Measurements from ENCODE around the gene KIAA1614.

Gene KIAA1614

DNA sequence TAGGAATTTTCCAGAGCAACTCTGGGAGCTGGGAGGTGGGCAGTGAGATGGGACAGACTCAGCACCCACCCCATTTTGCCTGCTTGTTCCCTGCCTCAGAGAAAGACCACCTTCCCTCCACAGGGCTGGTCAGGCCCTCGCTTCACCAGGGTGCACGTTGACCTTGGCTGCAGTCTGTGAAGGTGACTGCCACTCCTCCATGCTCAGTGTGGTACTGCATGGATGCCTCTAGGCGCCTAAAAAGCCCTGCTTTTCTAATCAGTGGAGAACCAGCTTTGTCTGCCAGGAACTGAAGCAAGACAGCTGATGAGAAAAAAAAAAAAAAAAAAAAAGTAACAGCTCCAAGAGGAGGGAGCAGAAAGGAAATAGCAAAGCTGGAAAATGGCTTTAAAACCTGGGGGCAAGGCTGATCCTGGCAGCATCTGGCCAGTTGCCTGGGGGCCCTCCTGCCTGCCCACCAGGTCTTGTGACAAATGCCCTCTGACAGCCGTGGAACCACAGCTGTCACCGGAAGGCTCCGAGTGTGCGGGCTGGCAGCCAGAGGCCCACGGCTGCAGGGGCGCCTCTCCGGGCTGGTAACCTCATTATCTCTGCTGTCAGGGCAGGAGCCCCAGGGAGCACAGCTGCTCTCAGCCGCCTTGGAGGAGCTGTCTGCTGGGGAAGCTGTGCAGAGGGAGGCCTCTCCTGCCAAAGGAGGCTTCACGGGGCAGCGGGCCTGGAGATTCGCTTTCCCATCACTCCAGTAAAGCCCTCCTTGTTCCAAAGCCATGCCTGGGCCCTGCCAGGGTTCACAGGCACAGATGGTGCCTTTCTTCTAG, 13.7 kb downstream of the KIAA1614 start:
- no peak for DNase-seq (ENCODE audit: low spot score)

GRCh38 chr1:180927348-180927747, 14.7 kb downstream of the KIAA1614 start:
- no peak for DNase-seq (ENCODE audit: low spot score)

GRCh38 chr1:180927841-180928240, 15.1 kb downstream of the KIAA1614 start:
- DNase-seq (ENCODE audit: low spot score) = no peak

DNA sequence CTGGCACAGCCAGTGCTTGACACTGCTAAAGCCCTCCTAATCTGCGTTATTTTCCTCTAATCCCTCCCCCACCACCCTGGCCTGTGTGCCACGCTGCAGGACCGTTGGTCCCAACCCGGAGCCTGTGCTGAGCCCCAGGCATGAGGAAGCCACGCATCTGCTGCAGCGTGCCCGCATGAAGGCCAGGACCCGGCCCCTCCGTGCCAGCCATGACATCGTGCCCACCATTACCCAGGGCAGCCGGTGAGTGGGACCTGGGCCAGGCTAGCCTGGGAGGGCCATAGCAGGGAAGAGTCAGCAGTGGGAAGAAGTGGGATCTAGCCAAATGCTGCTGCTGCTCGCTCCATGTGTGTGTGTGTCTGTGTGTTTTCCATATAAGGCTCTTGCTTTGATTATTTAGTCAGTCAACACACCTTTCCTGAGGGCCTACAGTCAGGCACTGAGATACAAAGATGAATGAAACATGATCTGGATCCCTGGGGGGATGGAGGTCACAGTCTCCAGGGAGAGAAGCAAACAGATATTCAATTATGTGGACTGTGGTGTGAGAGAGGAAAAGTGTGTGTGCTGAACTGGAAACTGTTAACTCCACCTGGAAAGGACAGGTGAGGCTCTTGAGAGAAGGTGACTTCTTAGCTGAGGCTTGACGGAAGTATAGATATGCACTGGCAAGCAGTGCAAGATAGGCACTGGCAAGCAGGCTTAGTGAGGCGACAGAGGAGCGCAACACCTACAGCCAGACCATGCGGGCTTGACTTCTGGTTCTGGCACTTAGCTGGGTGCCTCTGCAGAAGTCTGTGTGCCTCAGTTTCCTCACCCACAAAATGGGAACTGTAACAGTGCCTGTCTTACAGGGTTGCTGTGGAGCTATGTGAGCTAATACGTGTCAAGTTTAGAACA, 15.9 kb downstream of the KIAA1614 start:
- no peak for DNase-seq (ENCODE audit: low spot score)

DNA sequence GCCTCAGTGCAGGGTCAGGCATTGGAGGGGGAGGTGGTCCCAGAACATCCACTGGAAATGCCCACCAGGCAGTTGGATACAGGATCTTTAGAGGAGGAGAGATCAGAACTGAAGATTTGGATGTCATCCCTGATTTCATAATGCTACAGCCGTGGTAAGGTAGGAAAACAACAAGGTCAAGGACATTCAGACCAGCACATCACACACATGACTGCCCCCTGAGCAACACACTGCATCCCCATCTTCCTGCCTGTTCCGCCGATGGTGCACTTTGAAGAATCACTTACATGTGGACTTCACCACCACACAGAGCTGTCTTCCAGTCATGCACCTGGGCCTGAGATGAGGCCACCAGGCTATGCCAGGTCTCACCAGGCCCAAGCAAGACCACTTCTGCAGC, 16.7 kb downstream of the KIAA1614 start:
- no peak for DNase-seq (ENCODE audit: low spot score)

- DNase-seq (ENCODE audit: low spot score) = no peak
These were observed 18.0 kb downstream of the KIAA1614 start for GRCh38 chr1:180930687-180931086.

DNA sequence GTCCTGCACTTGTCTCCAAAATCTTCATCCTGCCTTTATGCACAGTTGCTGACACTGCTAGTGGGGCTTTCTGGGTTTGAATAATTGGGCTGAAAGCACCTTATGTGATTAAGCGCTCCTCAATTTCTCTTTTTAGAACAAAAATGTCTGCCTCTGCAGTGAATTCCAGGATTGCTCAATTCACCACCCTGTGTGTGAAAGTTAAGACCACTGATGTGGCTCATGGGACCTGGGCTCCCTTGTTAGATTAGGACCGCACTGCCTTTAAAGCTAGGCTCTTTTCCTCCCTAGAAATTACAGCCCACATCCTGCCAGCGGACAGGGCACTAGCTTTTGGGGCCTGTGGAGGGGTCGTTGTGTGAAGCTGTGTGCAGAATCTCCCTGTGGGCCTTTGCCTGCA, 18.8 kb downstream of the KIAA1614 start:
- no peak for DNase-seq (ENCODE audit: low spot score)

DNA sequence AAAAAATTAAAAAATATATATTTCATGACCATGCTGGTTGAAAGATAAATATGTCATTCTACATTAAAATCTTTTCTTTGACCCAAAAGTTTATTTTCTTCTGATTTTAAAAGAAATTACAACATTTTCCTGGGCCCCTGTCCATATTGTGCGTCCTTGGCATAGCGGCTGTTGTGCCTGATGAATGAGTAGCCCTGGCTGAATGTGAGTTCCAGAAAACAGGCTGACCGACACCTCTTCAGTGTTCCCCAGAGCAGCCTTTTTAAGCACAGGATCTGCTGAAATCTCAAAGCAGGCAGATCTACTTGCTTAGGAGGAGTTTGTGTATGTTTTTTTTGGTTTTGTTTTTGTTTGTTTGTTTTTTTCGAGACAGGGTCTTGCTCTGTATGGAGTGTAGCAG, 19.7 kb downstream of the KIAA1614 start:
- no peak for DNase-seq (ENCODE audit: low spot score)

DNA sequence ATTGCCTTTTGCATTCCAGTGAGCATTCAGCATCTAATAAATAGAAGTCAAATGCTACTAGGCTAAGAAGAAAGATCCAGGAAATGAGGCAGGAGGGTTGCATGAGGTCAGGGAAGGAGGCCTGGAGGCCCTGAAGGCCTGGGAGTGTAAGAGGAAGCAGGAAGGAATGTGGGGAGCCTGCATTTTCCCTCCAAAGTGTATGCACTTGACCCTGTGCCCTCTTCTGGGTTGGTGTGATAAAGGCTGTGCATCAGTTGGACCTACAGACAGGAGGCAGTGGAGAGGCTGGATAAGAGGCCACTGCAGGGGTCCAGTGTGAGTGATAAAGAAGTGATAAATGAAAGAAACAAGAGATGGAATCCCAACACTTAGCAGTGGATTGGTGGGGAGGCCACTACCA, 20.4 kb downstream of the KIAA1614 start:
- no peak for DNase-seq (ENCODE audit: low spot score)

- DNase-seq (ENCODE audit: low spot score) = no peak
These were observed 21.9 kb downstream of the KIAA1614 start for GRCh38 chr1:180934563-180934962.

- no peak for DNase-seq (ENCODE audit: low spot score)
These were observed 22.8 kb downstream of the KIAA1614 start for GRCh38 chr1:180935326-180936109.

DNA sequence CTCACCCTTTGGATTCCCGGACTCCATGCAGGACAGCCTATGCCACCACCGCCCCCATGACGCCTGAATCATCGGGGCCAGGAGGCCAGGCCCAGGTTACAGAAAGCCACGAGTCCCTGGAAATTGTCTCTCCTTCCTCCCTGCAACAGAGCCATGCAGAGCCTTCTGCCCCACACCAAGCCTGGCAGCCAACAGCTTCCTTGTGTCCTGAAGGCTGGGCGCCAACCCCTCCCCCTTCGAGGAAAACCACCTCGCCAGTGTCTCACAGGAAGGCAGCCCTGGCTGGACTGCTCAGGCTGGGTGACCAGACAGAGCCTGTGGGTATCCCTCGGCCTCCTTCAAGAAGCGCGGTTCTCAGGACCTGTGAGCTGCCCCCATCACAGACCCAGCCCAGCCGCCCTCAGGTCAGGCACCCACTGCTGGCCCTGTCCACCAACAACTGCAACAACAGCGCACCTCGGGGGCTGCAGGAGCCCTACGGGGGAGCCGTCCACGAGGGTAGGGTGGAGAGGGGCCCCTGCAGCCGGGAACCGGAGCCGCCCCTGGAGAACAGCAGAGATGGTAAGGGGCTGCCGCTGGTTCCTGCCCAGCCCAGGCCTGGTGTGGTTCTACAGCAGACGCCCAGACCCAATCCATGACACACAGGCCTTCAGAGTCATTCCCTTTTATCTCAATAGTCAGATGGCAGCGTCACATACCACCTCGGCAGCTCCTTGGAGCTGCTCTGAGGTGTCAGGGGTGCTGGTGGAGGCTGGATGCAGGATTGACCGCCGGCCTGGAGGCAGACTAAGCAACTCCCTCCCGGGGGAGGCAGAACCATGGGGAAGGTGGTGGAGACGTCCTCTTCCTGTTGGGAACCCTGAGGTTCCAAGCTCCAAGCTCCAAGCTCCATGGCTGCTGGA, 23.7 kb downstream of the KIAA1614 start:
- DNase-seq (ENCODE audit: low spot score) = no peak

DNA sequence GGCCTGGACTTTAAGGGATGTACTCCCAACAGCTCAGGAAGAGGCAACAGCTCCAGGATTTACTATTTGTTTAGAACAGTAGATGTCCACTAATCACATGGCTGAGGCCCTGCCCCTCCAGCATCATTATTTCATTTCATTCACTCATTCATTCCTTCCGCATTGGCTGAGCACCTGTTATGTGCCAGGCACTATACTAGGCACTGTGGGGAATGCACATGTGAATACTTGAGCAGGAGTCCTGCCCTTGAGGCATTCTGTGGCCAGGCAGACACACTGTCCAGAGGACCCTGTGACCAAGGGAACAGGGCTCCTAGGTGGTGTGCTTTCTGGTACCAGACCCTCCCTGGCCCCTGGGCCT, 24.3 kb downstream of the KIAA1614 start:
- DNase-seq (ENCODE audit: low spot score) = no peak

DNA sequence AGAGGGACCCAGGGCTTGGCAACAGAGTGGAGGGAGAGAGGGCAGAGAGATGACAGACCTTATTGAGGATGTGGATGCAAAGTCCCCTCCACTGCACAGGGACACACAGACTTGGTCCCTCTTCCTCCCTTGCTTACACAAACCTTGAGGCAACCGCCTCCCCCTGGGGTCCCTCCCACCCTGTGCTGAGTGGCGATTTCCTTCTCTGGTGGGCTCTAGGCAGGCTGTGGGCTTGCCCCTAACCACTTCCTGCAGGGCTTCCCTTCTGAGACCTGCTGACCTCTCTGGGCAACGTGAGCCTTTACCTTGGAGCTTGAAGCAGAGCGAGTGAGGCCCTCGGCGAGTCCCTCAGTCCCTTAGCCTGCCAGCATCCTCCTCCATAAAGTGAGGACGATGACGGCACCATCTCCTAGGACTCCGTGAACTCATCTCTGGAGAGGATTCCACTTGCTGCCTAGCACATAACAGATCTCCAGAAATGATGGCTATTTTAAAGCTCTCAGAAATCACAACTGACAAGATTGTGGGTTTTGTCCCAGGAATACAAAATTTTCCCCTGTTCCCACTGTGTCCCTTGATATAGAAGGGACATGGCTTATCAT, 25.0 kb downstream of the KIAA1614 start:
- no peak for DNase-seq (ENCODE audit: low spot score)

- no peak for DNase-seq (ENCODE audit: low spot score)
These were observed 26.5 kb downstream of the KIAA1614 start for GRCh38 chr1:180939073-180939710.

DNA sequence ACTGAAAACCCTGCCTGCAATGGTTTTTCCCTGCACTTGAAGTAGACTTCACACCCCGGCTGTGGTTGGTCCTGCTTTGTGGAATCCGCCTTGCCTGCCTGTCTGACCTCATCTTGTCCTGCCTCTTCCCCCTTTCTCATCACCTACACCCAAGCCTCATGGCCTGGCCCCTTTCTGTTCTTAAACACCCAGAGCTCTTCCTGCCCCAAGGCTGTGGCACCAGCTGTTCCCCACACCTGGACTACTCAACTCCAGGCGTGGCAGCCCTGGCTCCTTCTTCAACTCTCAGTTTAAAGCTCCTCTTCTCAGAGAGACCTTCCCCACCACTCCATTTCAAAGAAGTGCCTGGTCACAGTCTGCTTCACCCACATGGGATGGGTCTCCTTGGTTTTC, 27.0 kb downstream of the KIAA1614 start:
- no peak for DNase-seq (ENCODE audit: low spot score)

- DNase-seq (ENCODE audit: low spot score) = no peak
These were observed 27.7 kb downstream of the KIAA1614 start for GRCh38 chr1:180940445-180940844.

DNA sequence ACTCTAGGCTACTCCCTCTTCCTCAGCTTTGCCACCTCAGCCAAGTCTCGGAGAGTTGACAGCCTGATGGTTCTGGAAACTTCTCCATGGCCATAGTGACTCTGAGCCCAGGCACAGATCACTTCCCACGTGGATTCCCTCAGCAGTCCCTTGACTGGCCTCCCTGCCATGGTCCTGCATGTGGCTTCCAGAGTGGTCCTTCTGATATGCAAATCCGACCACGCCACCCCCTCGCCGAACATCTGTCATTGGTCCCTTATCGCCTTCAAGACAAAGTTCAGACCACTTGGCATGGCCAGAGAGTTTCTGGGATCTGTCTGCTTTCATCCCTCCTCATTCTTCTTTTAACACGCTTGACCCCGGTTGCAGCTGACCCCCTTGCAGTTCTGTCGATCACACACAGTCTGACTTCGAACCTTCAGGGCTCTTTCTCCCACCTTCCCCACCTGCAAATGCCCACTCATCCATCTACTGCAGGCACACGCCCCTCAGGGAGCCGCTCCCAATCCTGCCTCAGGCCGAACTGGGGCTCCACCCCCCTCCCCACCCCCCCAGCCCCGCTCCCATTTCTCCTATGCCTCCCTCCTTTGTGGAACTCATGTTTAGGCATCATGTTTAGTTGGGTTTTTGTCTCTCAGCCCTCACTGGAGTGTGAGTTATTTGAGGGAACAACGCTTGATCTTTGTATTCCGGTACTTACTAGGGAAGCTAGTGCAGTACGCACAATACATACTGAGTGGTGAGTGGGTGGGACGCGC, 29.0 kb downstream of the KIAA1614 start:
- no peak for DNase-seq (ENCODE audit: low spot score)

GRCh38 chr1:180945151-180945550, 32.5 kb downstream of the KIAA1614 start:
- no peak for DNase-seq (ENCODE audit: low spot score)

- DNase-seq (ENCODE audit: low spot score) = no peak
These were observed 32.9 kb downstream of the KIAA1614 start for GRCh38 chr1:180945551-180945950.
